Uterus (tissue), 4 donors: ENCODE data around the gene CNST. TPM values are rescaled to one million over a fixed set of nuclear protein-coding genes. Genes with fewer than 3 reads are reported as not detected.
A peak's percentile ranks its signal among the peaks of the same experiment; 100 is the strongest.

ENCODE experiments used
- DNase-seq, 2 donors: peaks; one replicate each; pipeline ENCODE4 v3.0.0-alpha.2; 2019 to 2020
- H3K27ac ChIP-seq, 2 donors: fragments of 200-600 bp; sonication (generic); 1 replicate in 1 of 2; 2 replicates in 1 of 2; pipeline ENCODE4 v1.5.1; 2016 to 2018
- H3K27me3 ChIP-seq, 2 donors: fragments of 200-600 bp; sonication (generic); one replicate each; pipeline ENCODE4 v1.5.1; 2018 to 2019; ENCODE audit warnings: control low read depth in 1 of 2
- H3K36me3 ChIP-seq, 2 donors: fragments of 200-600 bp; sonication (generic); one replicate each; pipeline ENCODE4 v1.5.1; 2019; ENCODE audit warnings: control low read depth in 1 of 2
- H3K4me1 ChIP-seq, 2 donors: fragments of 200-600 bp; sonication (generic); one replicate each; pipeline ENCODE4 v1.5.1; 2018 to 2019; ENCODE audit warnings: control low read depth in 1 of 2
- H3K4me3 ChIP-seq, 2 donors: fragments of 200-600 bp; sonication (generic); 1 replicate in 1 of 2; 2 replicates in 1 of 2; pipeline ENCODE4 v1.5.1; 2018 to 2019; ENCODE audit warnings: mild to moderate bottlenecking in 1 of 2
- H3K9me3 ChIP-seq, 2 donors: fragments of 200-600 bp; sonication (generic); one replicate each; pipeline ENCODE4 v1.5.1; 2019; ENCODE audit warnings: control low read depth in 1 of 2
- POLR2A ChIP-seq, 2 donors: fragments of 450-650 bp; IDR thresholded peaks; one replicate each; pipeline ENCODE4 v1.6.1; 2016; ENCODE audit warnings: antibody characterized with exemption in 2 of 2, mild to moderate bottlenecking in 1 of 2, moderate library complexity in 1 of 2
- intact Hi-C: fragments of 100-400 bp; cut with DNase I; formaldehyde crosslinking; loops from one replicate; pipeline ENCODE4 v1.15.1; 2023; ENCODE audit warnings: low total_unique reads
- total RNA-seq, 4 donors: library from RNA; depleted of rRNA in 3 of 4; stranded (reverse); fragments of >200 nt in 3 of 4; gene quantifications; one replicate each; pipeline versions ENCODE4 v1.1.0 to v1.2.4, GENCODE V29; 2014 to 2023
- TF ChIP-seq, protein P1 (sequence below), 4 experiments: fragments of 200-600 bp in 2 of 4; fragments of 450-650 bp in 2 of 4; sonication (generic) in 2 of 4; IDR thresholded peaks; one replicate each; pipeline ENCODE4 v1.5.1; 2016 to 2019; ENCODE audit warnings: antibody characterized with exemption in 4 of 4, mild to moderate bottlenecking in 2 of 4, moderate library complexity in 1 of 4
- donor health status: DM: yes; HTN: yes; CAD: no.

Gene CNST
- total RNA-seq, 4 donors from 2014 or later = 19.7 to 31.0 (median 29.2) TPM

DNA sequence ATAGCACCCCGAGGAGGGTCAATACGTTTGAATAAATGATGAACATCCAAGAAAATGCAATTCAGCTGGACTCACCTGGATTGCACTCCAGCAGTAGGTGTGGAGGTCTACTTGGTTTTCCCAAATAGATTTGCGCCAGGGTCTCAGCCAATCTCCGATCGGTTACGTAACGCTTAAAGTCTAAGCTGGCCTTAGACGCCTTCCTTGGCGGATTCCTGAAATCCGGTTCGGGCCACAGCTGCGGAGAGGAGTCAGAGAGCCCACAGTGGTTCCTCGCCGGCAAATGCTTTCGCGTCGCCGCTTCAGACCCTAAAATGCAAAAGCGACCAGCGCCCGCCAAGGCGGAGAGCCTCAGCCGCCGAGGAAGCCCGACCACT is 517 bp upstream of the CNST start:
- peak overlapping the region; percentile 91 to 92 for H3K27ac ChIP-seq
- peaks cover 0 to 13% of the 10 kb centered on the region in 2 donors for H3K4me1 ChIP-seq
- H3K4me3 ChIP-seq = peak overlapping the region; percentile 66 to 75
- TF ChIP-seq, protein P1, sequence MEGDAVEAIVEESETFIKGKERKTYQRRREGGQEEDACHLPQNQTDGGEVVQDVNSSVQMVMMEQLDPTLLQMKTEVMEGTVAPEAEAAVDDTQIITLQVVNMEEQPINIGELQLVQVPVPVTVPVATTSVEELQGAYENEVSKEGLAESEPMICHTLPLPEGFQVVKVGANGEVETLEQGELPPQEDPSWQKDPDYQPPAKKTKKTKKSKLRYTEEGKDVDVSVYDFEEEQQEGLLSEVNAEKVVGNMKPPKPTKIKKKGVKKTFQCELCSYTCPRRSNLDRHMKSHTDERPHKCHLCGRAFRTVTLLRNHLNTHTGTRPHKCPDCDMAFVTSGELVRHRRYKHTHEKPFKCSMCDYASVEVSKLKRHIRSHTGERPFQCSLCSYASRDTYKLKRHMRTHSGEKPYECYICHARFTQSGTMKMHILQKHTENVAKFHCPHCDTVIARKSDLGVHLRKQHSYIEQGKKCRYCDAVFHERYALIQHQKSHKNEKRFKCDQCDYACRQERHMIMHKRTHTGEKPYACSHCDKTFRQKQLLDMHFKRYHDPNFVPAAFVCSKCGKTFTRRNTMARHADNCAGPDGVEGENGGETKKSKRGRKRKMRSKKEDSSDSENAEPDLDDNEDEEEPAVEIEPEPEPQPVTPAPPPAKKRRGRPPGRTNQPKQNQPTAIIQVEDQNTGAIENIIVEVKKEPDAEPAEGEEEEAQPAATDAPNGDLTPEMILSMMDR (IDR thresholded peaks at IDR 0.05) = no peak
- H3K9me3 ChIP-seq = no peaks in the 10 kb centered on the region
- no peaks in the 10 kb centered on the region for H3K27me3 ChIP-seq
- no peaks in the 10 kb centered on the region for H3K36me3 ChIP-seq
- no peak for DNase-seq
- intact Hi-C loops = loop anchor here (10.0 kb wide), 1 partner anchor 129 kb away; no protein-coding TSS in a partner anchor

GRCh38 chr1:246566813-246567645 is 773 bp downstream of the CNST start:
- intact Hi-C loops = loop anchor here (10.0 kb wide), 1 partner anchor 128 kb away; no protein-coding TSS in a partner anchor
- TF ChIP-seq POLR2A (IDR thresholded peaks at IDR 0.05) = no peak
- TF ChIP-seq, protein P1 (IDR thresholded peaks at IDR 0.05) = no peak
- Histone ChIP-seq H3K9me3 (no peaks in the 10 kb centered on the region), H3K27ac (peak overlapping the region; percentile 91 to 92), H3K4me1 (peaks cover 0 to 13% of the 10 kb centered on the region in 2 donors), H3K36me3 (no peaks in the 10 kb centered on the region), H3K4me3 (peak overlapping the region; percentile 66 to 75), H3K27me3 (no peaks in the 10 kb centered on the region)
- no peak for DNase-seq

- H3K36me3 ChIP-seq = no peaks in the 10 kb centered on the region
- peak overlapping the region; percentile 66 to 75 for H3K4me3 ChIP-seq
- peaks cover 0 to 13% of the 10 kb centered on the region in 2 donors for H3K4me1 ChIP-seq
- no peak for DNase-seq
- TF ChIP-seq, protein P1 (IDR thresholded peaks at IDR 0.05) = no peak
- TF ChIP-seq POLR2A (IDR thresholded peaks at IDR 0.05) = no peak
- H3K27ac ChIP-seq = peak overlapping the region; percentile 91 to 92
- H3K9me3 ChIP-seq = no peaks in the 10 kb centered on the region
- intact Hi-C loops = loop anchor here (10.0 kb wide), 1 partner anchor 127 kb away; no protein-coding TSS in a partner anchor
- H3K27me3 ChIP-seq = no peaks in the 10 kb centered on the region
These were observed 1.5 kb downstream of the CNST start for GRCh38 chr1:246567646-246568235.

GRCh38 chr1:246569248-246570238 is 3.3 kb downstream of the CNST start:
- intact Hi-C loops = loop anchor here (10.0 kb wide), 1 partner anchor 125 kb away; no protein-coding TSS in a partner anchor
- Histone ChIP-seq H3K36me3 (no peaks in the 10 kb centered on the region), H3K4me3 (no peak overlapping the region), H3K27ac (peak overlapping the region in 1 of 2 donors; percentile 70), H3K9me3 (no peaks in the 10 kb centered on the region), H3K4me1 (peaks cover 0 to 7% of the 10 kb centered on the region in 2 donors), H3K27me3 (no peaks in the 10 kb centered on the region)
- DNase-seq = no peak
- TF ChIP-seq, protein P1 (IDR thresholded peaks at IDR 0.05) = no peak
